HEK293 (cell line): ENCODE measurements around the gene NFIC.

ENCODE experiments used
- BCL6B ChIP-seq: fragments of 450-650 bp; formaldehyde crosslinking; IDR thresholded peaks from 2 replicates; pipeline ENCODE4 v1.5.1; 2017; ENCODE audit warnings: missing biosample characterization, missing genetic modification characterization
- CTCF ChIP-seq: fragments of 450-650 bp; formaldehyde crosslinking; IDR thresholded peaks from 2 replicates; pipeline ENCODE4 v1.5.1; 2016; ENCODE audit warnings: missing biosample characterization, missing genetic modification characterization
- HIC1 ChIP-seq: fragments of 450-650 bp; formaldehyde crosslinking; IDR thresholded peaks from 2 replicates; pipeline ENCODE4 v1.5.1; 2016; ENCODE audit warnings: missing biosample characterization, missing genetic modification characterization
- MYNN ChIP-seq: fragments of 450-650 bp; formaldehyde crosslinking; IDR thresholded peaks from 2 replicates; pipeline ENCODE4 v1.5.1; 2016; ENCODE audit warnings: missing biosample characterization, missing genetic modification characterization, borderline replicate concordance
- OSR2 ChIP-seq: fragments of 450-650 bp; formaldehyde crosslinking; IDR thresholded peaks from 2 replicates; pipeline ENCODE4 v1.5.1; 2016; ENCODE audit warnings: missing biosample characterization, missing genetic modification characterization
- ZBTB11 ChIP-seq: fragments of 450-650 bp; formaldehyde crosslinking; conservative IDR thresholded peaks from 2 replicates; pipeline ENCODE4 v1.5.1; 2016; ENCODE audit warnings: low read depth, missing biosample characterization, missing genetic modification characterization
- ZBTB20 ChIP-seq: fragments of 450-650 bp; formaldehyde crosslinking; IDR thresholded peaks from 2 replicates; pipeline ENCODE4 v1.5.1; 2016; ENCODE audit warnings: missing biosample characterization, missing genetic modification characterization
- ZNF324 ChIP-seq: fragments of 450-650 bp; formaldehyde crosslinking; IDR thresholded peaks from 2 replicates; pipeline ENCODE4 v1.5.1; 2016; ENCODE audit warnings: missing biosample characterization, missing genetic modification characterization
- ZNF404 ChIP-seq: fragments of 450-650 bp; formaldehyde crosslinking; IDR thresholded peaks from 2 replicates; pipeline ENCODE4 v1.5.1; 2017; ENCODE audit warnings: missing biosample characterization, missing genetic modification characterization
- ZNF426 ChIP-seq: fragments of 450-650 bp; formaldehyde crosslinking; IDR thresholded peaks from 2 replicates; pipeline ENCODE4 v1.5.1; 2017; ENCODE audit warnings: missing biosample characterization, missing genetic modification characterization, mild to moderate bottlenecking, inconsistent platforms, moderate library complexity

GRCh38 chr19:3387645-3388589 lies 21.5 kb downstream of the NFIC start:
- no peak for TF ChIP-seq BCL6B (tag by site-specific recombination)
- TF ChIP-seq ZBTB11, result no peak
- no peak for TF ChIP-seq CTCF (tag by site-specific recombination)
- no peak for TF ChIP-seq ZBTB20
- no peak for TF ChIP-seq OSR2
- no peak for TF ChIP-seq ZNF404 (tag by site-specific recombination)
- no peak for TF ChIP-seq ZNF324 (tag by site-specific recombination)
- TF ChIP-seq HIC1 (tag by site-specific recombination), result no peak
- no peak for TF ChIP-seq ZNF426 (tag by site-specific recombination)
- TF ChIP-seq MYNN (tag by site-specific recombination), result no peak
